ENCODE measurements around the gene LSMEM2. TPM values are rescaled to one million over a fixed set of nuclear protein-coding genes. Genes with fewer than 3 reads are reported as not detected.

The LSMEM2 gene
- total and polyA plus RNA-seq, 9 of the 15 experiments (the other 6 are each of a cell fraction or from before 2014, with no cell fraction given): not detected

DNA sequence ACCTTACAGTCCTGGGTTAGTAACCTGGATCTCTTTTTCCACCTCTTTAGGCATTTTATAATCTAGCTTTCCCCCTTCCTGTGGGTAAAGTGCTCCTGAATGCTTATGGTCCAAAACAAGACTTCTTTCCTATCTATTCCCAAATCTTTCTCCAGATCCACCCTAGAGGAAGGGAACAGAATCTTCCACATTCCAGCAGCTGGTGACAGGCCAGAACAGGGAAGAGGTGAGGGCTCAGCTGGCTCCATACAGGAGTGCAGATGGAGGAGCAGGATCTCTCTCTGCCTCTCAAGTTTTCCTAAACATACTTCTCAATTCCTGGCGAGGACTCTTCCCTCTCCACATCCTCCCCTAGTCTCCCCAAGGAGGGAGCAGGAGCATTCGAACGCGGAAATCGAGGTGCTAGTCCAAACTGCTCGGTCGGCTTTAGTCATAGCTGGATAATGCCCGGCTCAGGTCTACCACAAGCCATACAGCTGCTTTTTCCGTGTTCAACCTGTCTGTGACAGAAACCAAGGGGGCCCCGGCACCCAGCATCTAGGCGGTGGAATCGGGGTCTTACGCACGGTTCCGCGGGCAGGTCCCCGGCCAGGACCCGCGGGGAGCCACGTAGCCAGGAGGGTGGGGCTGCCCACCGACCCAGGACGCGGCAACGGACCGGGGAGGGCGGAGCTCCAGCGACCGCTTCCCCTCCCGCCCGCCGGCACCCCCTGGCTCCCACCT lies 57.7 kb downstream of the LSMEM2 start:
- intact Hi-C loops (cut with micrococcal nuclease): no loop called here
- TF ChIP-seq, protein P1, sequence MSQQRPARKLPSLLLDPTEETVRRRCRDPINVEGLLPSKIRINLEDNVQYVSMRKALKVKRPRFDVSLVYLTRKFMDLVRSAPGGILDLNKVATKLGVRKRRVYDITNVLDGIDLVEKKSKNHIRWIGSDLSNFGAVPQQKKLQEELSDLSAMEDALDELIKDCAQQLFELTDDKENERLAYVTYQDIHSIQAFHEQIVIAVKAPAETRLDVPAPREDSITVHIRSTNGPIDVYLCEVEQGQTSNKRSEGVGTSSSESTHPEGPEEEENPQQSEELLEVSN (IDR thresholded peaks at IDR 0.05; ENCODE audit: borderline replicate concordance in 1 of 2, extremely low read depth in 1 of 2, insufficient read depth in 1 of 2, insufficient read length in 1 of 2, low read depth in 1 of 2, low read length in 1 of 2, poor library complexity in 1 of 2, severe bottlenecking in 1 of 2): peak in 1 of 2 experiments; percentile 74
- TF ChIP-seq ZBTB1 (CRISPR knock-in tag; IDR thresholded peaks at IDR 0.05; ENCODE audit: borderline replicate concordance, low read depth) (0 out of 2 replicates have a peak, but pooled peaks have one; percentile 15), NFIC (IDR thresholded peaks at IDR 0.05) (no peak), CBX1 (IDR thresholded peaks at IDR 0.05; ENCODE audit: low read depth) (0 out of 2 replicates have a peak, but pooled peaks have one; percentile 13), CHD1 (IDR thresholded peaks at IDR 0.05; ENCODE audit: low read length) (peak; percentile 68), STAG1 (CRISPR knock-in tag; IDR thresholded peaks at IDR 0.05; ENCODE audit: borderline replicate concordance) (0 out of 2 replicates have a peak, but pooled peaks have one; percentile 43), ZBTB7A (IDR thresholded peaks at IDR 0.05; ENCODE audit: borderline replicate concordance, control insufficient read depth, low read depth, low read length) (peak; percentile 41; the same call in 1 of the 2 replicates), NCOA6 (IDR thresholded peaks at IDR 0.05) (no peak)
- H4K20me1 ChIP-seq (replicated peaks; ENCODE audit: control insufficient read depth, insufficient read depth, low read length): peaks cover 14% of the 10 kb centered on the region
- WGBS (ENCODE audit: insufficient coverage, low coverage, missing lambda C conversion rate): 0% methylated on average over 7 of the region's 31 CpGs
- no peaks in the 10 kb centered on the region for H3K9me3 ChIP-seq (replicated peaks; ENCODE audit: control insufficient read depth, insufficient read depth, low read depth, low read length)
- BruUV-seq (replicated peaks): TSS peak; percentile 41
- H3K27ac ChIP-seq (ENCODE audit: extremely low read depth, low read depth, low read length): peak overlapping the region; percentile 99
- peak overlapping the region; percentile 96 for H3K4me3 ChIP-seq
- peaks cover 27 to 40% of the 10 kb centered on the region in 2 experiments; a peak in 4 of 5 replicates for H3K4me1 ChIP-seq (replicated peaks in 1 of 2; ENCODE audit: control insufficient read depth in 2 of 2, insufficient read depth in 2 of 2, low read length in 2 of 2)
- ATAC-seq (peak; percentile 35), FAIRE-seq (no peak), DNase-seq (ENCODE audit: extremely low read depth in 1 of 4, low spot score in 3 of 4) (peak in 2 of 4 experiments; percentile 66 to 68)
- peaks cover 85% of the 10 kb centered on the region for H3K79me2 ChIP-seq (ENCODE audit: control insufficient read depth, insufficient read depth, low read length)
- peak overlapping the region; percentile 98 to 99 for H3K9ac ChIP-seq (ENCODE audit: insufficient read depth in 1 of 2, low read depth in 2 of 2, low read length in 2 of 2)
- H2AFZ ChIP-seq (ENCODE audit: low read depth, low read length): 0 out of 2 replicates have a peak overlapping the region, but pooled peaks have one; percentile 11
- peaks cover 4% of the 10 kb centered on the region for H3K9me1 ChIP-seq (ENCODE audit: control insufficient read depth, insufficient read depth, low read length)
- ChIA-PET CTCF (ENCODE audit: low intra/inter-chr PET ratio) (no interaction called here), POLR2A (interaction anchor here (0.6 to 2.5 kb wide), 23 partner anchors 9 to 936 kb away, joined by 3 to 31 read pairs (median 3); partner anchors contain the start of genes CYB561D2, HYAL1, NPRL2 and TUSC2)
- H3K27me3 ChIP-seq (ENCODE audit: control insufficient read depth in 2 of 2, insufficient read depth in 2 of 2, low read length in 2 of 2): no peaks in the 10 kb centered on the region
- in situ Hi-C loops (cut with MboI): no loop called here
- peak overlapping the region; percentile 95 for H3K4me2 ChIP-seq (ENCODE audit: insufficient read depth, low read length)
- H3K36me3 ChIP-seq (ENCODE audit: control insufficient read depth, insufficient read depth, low read length): peaks cover 46% of the 10 kb centered on the region; the same call in 2 of the 3 replicates
